Mucosa of gallbladder (tissue), 1 donor: ENCODE results near the gene TTC33. TPM values are rescaled to one million over a fixed set of nuclear protein-coding genes. Genes with fewer than 3 reads are reported as not detected.
"Not testable (repeated sequence)": the region's sequence is repeated elsewhere in the genome, so short reads cannot be mapped to it uniquely, and the experiment has no call there.

Experiments
- DNase-seq: peaks from one replicate; pipeline ENCODE4 v3.0.0-alpha.2; 2020; ENCODE audit warnings: low spot score
- total RNA-seq: library from RNA; stranded (reverse); gene quantifications from one replicate; pipeline ENCODE4 v1.2.1, GENCODE V29; 2021
- donor health status: DM: no; HTN: no; CAD: no.

The TTC33 gene
- total RNA-seq, 1 donor from 2014 or later: 17.6 TPM

GRCh38 chr5:40653221-40654022 is 102.3 kb downstream of the TTC33 start:
- DNase-seq: no peak

DNA sequence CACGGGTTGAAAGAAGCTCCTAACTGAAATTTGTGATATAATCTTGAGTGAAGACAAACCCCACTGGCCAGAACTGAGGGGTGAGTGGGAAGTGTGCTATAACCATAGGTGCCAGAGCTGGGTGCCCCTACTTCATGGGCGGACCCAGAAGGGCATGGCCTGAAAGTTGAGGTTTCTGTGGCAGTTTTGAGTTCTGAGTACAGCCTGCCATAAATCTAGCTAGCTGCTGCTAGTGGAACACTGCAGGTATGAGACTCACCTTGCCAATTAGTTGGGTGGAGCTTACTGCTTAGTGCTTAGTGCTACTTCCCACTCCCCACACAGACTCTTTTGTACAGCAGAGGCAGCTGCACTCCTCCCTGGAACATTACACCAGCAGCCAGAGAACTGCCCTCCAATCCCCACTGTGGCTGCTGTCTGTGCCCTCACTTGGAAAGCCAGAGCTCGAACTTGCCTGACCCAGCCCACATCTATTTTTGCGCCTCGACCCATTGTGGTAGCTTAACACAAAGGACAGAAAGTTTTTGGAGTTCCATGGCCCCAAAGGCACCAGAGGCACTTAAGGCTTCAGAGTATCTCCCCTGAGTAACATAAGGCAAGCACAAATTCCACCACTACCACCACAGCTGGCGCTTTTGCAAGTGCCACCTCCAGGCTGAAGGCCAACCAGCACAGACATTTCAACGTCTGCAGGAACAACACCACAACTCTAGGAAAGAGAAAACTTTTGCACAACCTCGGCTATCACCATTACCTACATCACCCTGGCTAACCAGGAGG is 103.1 kb downstream of the TTC33 start:
- no peak for DNase-seq

GRCh38 chr5:40651201-40651600 is 104.6 kb downstream of the TTC33 start:
- DNase-seq: no peak

GRCh38 chr5:40649463-40650030 is 106.2 kb downstream of the TTC33 start:
- no peak for DNase-seq

- no peak for DNase-seq
These were observed 107.6 kb downstream of the TTC33 start for GRCh38 chr5:40648150-40648549.

GRCh38 chr5:40646266-40646665 is 109.5 kb downstream of the TTC33 start:
- DNase-seq: no peak

GRCh38 chr5:40639531-40639930 is 116.2 kb downstream of the TTC33 start:
- DNase-seq: not testable (repeated sequence)

DNA sequence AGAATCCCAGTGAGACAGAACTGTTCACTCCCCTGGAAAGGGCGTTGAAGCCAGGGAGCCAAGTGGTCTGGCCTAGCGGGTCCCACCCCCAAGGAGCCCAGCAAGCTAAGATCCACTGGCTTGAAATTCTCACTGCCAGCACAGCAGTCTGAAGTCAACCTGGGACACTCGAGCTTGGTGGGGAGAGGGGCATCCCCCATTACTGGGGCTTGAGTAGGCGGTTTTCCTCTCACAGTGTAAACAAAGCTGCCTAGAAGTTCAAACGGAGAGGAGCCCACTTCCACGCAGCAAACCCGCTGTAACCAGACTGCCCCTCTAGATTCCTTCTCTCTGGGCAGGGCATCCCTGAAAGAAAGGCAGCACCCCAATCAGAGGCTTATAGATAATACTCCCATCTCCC is 121.2 kb downstream of the TTC33 start:
- no peak for DNase-seq

- no peak for DNase-seq
These were observed 121.6 kb downstream of the TTC33 start for GRCh38 chr5:40634154-40634553.

GRCh38 chr5:40631236-40631635 is 124.5 kb downstream of the TTC33 start:
- DNase-seq: no peak

- no peak for DNase-seq
These were observed 125.6 kb downstream of the TTC33 start for GRCh38 chr5:40630126-40630525.

GRCh38 chr5:40628407-40628806 is 127.4 kb downstream of the TTC33 start:
- no peak for DNase-seq

DNA sequence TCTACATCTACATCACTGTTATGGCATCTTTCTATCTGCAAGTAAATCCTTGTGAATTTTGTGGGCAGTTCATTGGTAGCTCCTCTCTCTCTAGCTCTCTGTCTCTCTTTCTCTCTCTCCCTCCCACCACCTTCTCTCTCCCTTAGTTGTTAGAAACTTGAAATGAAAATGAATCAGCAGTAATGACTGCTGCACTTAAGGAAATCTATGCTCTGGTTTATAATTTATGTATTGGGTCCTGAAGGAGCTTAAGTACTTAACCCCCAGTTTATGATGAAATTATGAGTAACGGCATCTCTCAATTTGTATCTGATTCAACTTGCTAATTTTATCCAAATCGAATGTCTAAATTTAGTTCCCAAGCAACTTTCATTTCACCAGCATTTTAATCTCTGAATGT is 128.1 kb downstream of the TTC33 start:
- DNase-seq: no peak

DNA sequence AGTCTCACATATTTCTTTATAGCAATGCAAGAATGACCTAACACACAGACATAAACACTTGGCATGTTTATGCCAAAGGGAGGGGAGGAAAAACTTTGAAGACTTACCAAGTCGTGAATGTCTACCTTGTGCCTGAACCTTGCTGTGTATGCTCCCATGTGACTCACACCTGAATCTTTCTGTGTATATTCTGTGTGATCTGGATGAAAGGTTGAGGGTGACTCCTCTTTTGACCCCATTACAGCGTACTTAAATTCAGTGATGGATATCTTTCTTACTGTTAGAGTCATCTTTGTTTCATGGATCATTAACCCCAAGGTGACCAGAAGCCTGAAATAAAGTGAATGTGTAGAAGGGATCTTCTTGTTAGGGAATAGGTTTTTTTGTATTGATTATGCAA is 129.0 kb downstream of the TTC33 start:
- DNase-seq: no peak

DNA sequence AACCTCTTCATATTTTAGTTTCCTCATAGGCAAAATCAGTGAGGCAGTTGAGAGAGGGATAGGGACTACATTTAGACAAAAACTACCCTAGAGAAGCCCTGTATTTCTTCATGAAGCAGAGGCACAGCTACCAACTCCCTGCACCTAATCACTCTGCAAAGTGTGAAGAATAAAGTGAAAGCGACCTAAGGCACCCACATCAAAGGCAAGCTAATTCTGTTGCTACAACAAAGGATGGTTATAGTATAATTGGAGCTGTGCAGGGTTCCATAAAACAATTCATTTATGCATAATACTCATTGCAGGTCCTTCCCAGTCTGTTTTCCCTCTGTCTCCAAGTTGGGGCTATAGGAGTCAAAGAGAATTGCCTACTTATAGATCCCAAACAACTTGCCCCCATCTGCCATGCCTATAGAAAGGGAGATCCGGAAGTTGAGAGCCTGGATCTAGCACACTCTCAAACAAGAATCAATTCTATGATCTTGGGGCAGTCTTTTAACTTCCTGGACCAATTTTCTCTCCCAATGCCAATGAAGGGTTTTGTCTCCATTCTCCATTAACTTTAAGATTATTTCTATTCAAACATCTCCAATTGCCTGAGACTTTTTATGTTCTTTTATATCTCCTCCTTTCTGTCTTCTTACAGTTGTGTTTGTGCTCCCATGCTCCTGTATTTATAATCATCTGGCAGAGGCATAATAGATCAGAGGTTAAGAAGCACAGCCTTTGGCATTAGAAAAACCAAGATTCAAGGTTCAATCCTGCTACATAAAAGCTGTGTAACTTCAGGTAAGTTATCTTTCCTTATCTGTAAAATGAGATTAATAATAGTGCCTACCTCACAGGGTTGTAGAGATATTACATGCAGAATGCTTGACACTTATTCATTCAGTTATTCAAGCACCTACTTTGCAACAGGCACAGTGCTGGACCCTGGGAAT is 132.0 kb downstream of the TTC33 start:
- DNase-seq: no peak

DNA sequence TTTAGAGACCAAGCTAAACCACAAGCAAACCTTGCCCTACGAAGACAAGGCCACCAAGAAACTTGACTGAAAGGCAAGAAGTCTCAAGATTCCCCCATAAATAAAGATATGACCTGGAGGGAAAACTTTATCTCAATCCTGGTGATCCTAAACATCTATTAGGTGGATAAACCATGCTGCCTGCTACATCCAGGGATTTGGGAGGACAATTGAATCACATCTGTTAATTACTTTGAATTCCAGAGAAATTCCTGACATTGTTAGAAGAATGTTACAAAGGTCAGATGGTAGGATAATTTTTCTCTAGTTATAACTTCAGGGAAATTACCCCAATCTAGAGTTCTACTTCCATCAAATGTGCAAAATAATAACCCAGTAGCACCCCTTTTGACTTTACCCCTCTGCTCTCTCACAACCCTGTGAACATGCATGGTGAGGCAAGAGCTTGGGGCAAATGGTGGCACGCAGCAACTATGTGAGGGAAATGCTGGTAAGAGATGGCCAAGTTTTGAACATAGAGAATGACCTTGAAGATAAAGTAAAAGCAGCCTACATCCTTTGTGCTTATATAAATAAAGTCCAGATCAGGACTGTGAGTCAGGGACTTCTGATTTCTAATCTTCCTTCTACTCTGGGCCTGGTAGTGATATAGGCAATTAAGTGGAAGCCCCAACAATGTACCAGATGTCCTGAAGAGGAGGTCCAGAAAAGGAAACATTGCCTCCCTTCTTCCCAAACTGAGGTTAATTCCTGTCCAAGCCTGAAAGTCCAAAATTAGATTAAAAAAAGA is 133.1 kb downstream of the TTC33 start:
- no peak for DNase-seq

DNA sequence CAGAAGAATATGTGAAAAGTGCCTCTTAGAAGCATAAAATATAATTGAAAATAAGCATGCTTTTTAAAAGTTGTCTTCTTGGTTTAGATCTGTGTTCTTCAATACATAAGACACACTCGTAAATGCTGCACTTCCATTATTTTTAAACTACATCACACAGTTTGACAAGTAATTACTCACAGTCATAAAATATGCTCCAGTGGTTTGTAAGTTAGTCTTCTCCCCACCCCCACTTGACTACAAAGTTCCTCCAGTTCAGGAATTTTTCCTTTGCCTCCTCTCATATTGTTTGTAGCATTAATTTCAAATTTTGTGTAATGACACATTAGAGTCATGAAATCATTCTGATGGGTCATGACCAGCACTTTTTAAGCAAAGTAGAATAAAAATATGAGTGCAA is 136.3 kb downstream of the TTC33 start:
- no peak for DNase-seq

- DNase-seq: no peak
These were observed 136.8 kb downstream of the TTC33 start for GRCh38 chr5:40618926-40619325.

GRCh38 chr5:40616781-40617180 is 139.0 kb downstream of the TTC33 start:
- DNase-seq: no peak

DNA sequence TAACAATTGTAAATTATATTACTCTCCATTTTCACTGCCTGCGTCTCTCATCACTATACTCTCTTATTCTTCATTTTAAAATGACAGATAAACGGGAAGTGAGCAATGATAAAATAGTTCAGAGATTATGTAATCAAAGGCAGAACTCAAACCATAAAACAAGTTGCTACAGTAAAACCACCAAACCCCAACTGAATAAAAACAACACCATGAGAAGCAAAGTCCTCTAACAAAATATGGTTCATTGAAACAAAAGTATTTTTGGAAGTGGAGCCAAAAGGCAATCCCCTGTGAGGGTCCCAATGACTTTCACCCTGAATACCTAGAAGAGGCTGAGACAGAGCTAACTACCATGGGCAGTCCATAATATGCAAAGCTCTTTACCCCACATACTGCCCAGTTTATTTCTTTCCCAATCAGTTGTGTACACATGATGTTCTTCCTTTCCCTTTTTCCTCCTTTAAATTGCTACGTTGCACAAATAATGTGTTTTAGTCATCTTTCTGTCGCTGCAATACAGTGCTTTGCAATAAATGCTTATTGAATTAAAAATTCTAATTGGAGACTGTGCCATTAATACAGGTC is 140.1 kb downstream of the TTC33 start:
- no peak for DNase-seq
